ENCODE measurements around the gene CSNK1E. TPM values are rescaled to one million over a fixed set of nuclear protein-coding genes. Genes with fewer than 3 reads are reported as not detected.

CSNK1E gene
- total and polyA plus RNA-seq, 9 of the 15 experiments (the other 6 are each of a cell fraction or from before 2014, with no cell fraction given): 2.7 to 70.0 (median 41.3) TPM

GRCh38 chr22:38272373-38273134 lies 44.7 kb downstream of the CSNK1E start, which contains the start of gene TMEM184B (continued):
- TF ChIP-seq ARID4B (CRISPR knock-in tag; IDR thresholded peaks at IDR 0.05) (0 out of 2 replicates have a peak, but pooled peaks have one; percentile 47), ZFX (CRISPR knock-in tag; IDR thresholded peaks at IDR 0.05) (peak; percentile 68), ZNF124 (CRISPR knock-in tag; IDR thresholded peaks at IDR 0.05) (no peak), EP400 (IDR thresholded peaks at IDR 0.05) (no peak), PRDM10 (IDR thresholded peaks at IDR 0.05; ENCODE audit: partially characterized antibody) (no peak), ZNF639 (CRISPR knock-in tag; conservative IDR thresholded peaks at IDR 0.05 in 1 of 2, IDR thresholded peaks at IDR 0.05 in 1 of 2) (peak in 1 of 2 experiments; percentile 84; a peak in 2 of 4 replicates), ZNF830 (CRISPR knock-in tag; IDR thresholded peaks at IDR 0.05) (no peak), HNRNPLL (IDR thresholded peaks at IDR 0.05; ENCODE audit: low read depth, low read length, poor library complexity, severe bottlenecking) (peak; percentile 68), CXXC5 (CRISPR knock-in tag; IDR thresholded peaks at IDR 0.05) (peak; percentile 71), POLR2G (IDR thresholded peaks at IDR 0.05; ENCODE audit: low read depth, low read length) (peak; percentile 83), ZNF134 (CRISPR knock-in tag; conservative IDR thresholded peaks at IDR 0.05) (no peak), JUND (IDR thresholded peaks at IDR 0.05; ENCODE audit: borderline replicate concordance, low read depth, low read length) (peak; percentile 71; the same call in 1 of the 2 replicates), JUND (tag; IDR thresholded peaks at IDR 0.05; ENCODE audit: borderline replicate concordance, low read depth, low read length) (no peak; the same call in 2 of the 3 replicates)
